B cell (primary cell): Measurements from ENCODE around the gene UNC79. TPM values are rescaled to one million over a fixed set of nuclear protein-coding genes. Genes with fewer than 3 reads are reported as not detected.

Source experiments
- ATAC-seq: fragments of 200-7000 bp; cut with Tn5 transposase; one replicate; pipeline ENCODE4 v1.10.0; 2021; ENCODE audit warnings: low read depth, mild to moderate bottlenecking, moderate number of reproducible peaks, moderate library complexity
- CTCF ChIA-PET: fragments of 350-600 bp; sonication (Branson Sonifier 250); formaldehyde crosslinking; loops from one replicate; lab custom pipeline; 2021; ENCODE audit warnings: antibody characterized with exemption, inconsistent platforms; lab: Charles Lee
- POLR2A ChIA-PET: fragments of 350-600 bp; sonication (Branson Sonifier 250); formaldehyde crosslinking; loops from one replicate; lab custom pipeline; 2021; ENCODE audit warnings: antibody characterized with exemption; lab: Charles Lee
- DNase-seq: peaks from one replicate; pipeline ENCODE4 v3.0.0; 2013
- H2AFZ ChIP-seq: 2 replicates; pipeline ENCODE4 v1.6.1; 2012; ENCODE audit warnings: mild to moderate bottlenecking, low read depth, low read length; ENCODE audit not compliant: insufficient read depth, poor library complexity, severe bottlenecking
- H3K27ac ChIP-seq, 2 donors: 1 replicate in 1 of 2; 2 replicates in 1 of 2; pipeline ENCODE4 v1.5.1; 2012 to 2013; ENCODE audit warnings: low read length in 2 of 2, mild to moderate bottlenecking in 2 of 2, moderate library complexity in 1 of 2
- H3K27me3 ChIP-seq, 4 experiments: fragments of 200-600 bp in 1 of 4; sonication (generic) in 1 of 4; replicated peaks in 1 of 4; 1 replicate in 2 of 4; 2 replicates in 2 of 4; pipeline versions ENCODE4 v1.6.1 to v1.7.0; 2013 to 2016; ENCODE audit warnings: low read length in 3 of 4, mild to moderate bottlenecking in 2 of 4, mixed read lengths in 1 of 4, moderate library complexity in 1 of 4; ENCODE audit not compliant: insufficient read depth in 4 of 4, control insufficient read depth in 3 of 4; ENCODE audit errors: control extremely low read depth in 1 of 4
- H3K36me3 ChIP-seq, 2 experiments: replicated peaks in 1 of 2; 1 replicate in 1 of 2; 2 replicates in 1 of 2; pipeline versions ENCODE4 v1.6.1 to v1.7.1; 2013; ENCODE audit warnings: low read length in 1 of 2; ENCODE audit not compliant: insufficient read depth in 2 of 2, control insufficient read depth in 1 of 2; ENCODE audit errors: control extremely low read depth in 1 of 2, extremely low read depth in 1 of 2
- H3K4me1 ChIP-seq, 2 donors: fragments of 200-600 bp in 1 of 2; sonication (generic) in 1 of 2; 1 replicate in 1 of 2; 2 replicates in 1 of 2; pipeline versions ENCODE4 v1.5.1 to v1.6.1; 2013 to 2017; ENCODE audit warnings: low read length in 2 of 2; ENCODE audit not compliant: control insufficient read depth in 2 of 2, insufficient read depth in 2 of 2
- H3K4me2 ChIP-seq: replicated peaks from 2 replicates; pipeline ENCODE3; 2012; ENCODE audit warnings: mild to moderate bottlenecking, low read depth, low read length; ENCODE audit not compliant: poor library complexity, severe bottlenecking
- H3K4me3 ChIP-seq, 5 experiments: fragments of 200-600 bp in 1 of 5; sonication (generic) in 1 of 5; 1 replicate in 3 of 5; 2 replicates in 2 of 5; pipeline versions ENCODE4 v1.5.1 to v1.7.0; 2011 to 2016; ENCODE audit warnings: low read length in 4 of 5, mild to moderate bottlenecking in 4 of 5, low read depth in 2 of 5, control low read depth in 1 of 5, moderate library complexity in 1 of 5; ENCODE audit not compliant: insufficient read depth in 1 of 5; ENCODE audit errors: control extremely low read depth in 1 of 5, extremely low read depth in 1 of 5
- H3K79me2 ChIP-seq: fragments of 200-600 bp; sonication (generic); one replicate; pipeline ENCODE4 v1.6.0; 2016; ENCODE audit warnings: low read length; ENCODE audit not compliant: control insufficient read depth, insufficient read depth
- H3K9ac ChIP-seq: fragments of 200-600 bp; sonication (generic); 2 replicates; pipeline ENCODE4 v1.6.1; 2017; ENCODE audit warnings: mild to moderate bottlenecking, low read length, moderate library complexity
- H3K9me3 ChIP-seq, 3 donors: one replicate each; pipeline versions ENCODE4 v1.6.1 to v1.7.1; 2013; ENCODE audit warnings: low read length in 2 of 3; ENCODE audit not compliant: control insufficient read depth in 2 of 3, insufficient read depth in 1 of 3; ENCODE audit errors: control extremely low read depth in 1 of 3
- H4K20me1 ChIP-seq: 2 replicates; pipeline ENCODE4 v1.6.0; 2012; ENCODE audit warnings: mild to moderate bottlenecking, low read length; ENCODE audit not compliant: insufficient read depth, control insufficient read depth, poor library complexity, severe bottlenecking
- H3K27ac Mint-ChIP-seq: one replicate; pipeline ENCODE4 v1.8.0; 2021; ENCODE audit warnings: mixed read lengths
- H3K27me3 Mint-ChIP-seq: one replicate; pipeline ENCODE4 v1.8.0; 2021; ENCODE audit warnings: mixed read lengths
- H3K4me1 Mint-ChIP-seq: one replicate; pipeline ENCODE4 v1.8.0; 2021; ENCODE audit warnings: mixed read lengths
- H3K4me3 Mint-ChIP-seq: one replicate; pipeline ENCODE4 v1.8.0; 2021; ENCODE audit warnings: mixed read lengths
- H3K9me3 Mint-ChIP-seq: one replicate; pipeline ENCODE4 v1.8.0; 2022; ENCODE audit warnings: mixed read lengths; ENCODE audit not compliant: insufficient read depth
- CTCF ChIP-seq: fragments of 200-600 bp; IDR thresholded peaks from one replicate; pipeline ENCODE4 v1.8.0; 2022; ENCODE audit warnings: antibody characterized with exemption, mild to moderate bottlenecking
- EZH2 ChIP-seq: IDR thresholded peaks from 2 replicates; pipeline ENCODE4 v1.6.1; 2012; ENCODE audit warnings: borderline replicate concordance, low read depth, mild to moderate bottlenecking, moderate library complexity, low read length; ENCODE audit not compliant: insufficient read depth, poor library complexity, severe bottlenecking
- WGBS: methylation state at CpG from one replicate; pipeline ENCODE4 v1.1.5; 2013; ENCODE audit warnings: missing lambda C conversion rate; ENCODE audit not compliant: insufficient coverage; 5-methylcytosine and 5-hydroxymethylcytosine counted together
- intact Hi-C: fragments of 100-400 bp; cut with micrococcal nuclease; formaldehyde crosslinking; loops from one replicate; pipeline ENCODE4 v1.10.0; 2022
- polyA plus RNA-seq: library from polyadenylated mRNA; depleted of rRNA; stranded (reverse); fragments of >200 nt; gene quantifications from 2 replicates; pipeline ENCODE4 v1.2.3, GENCODE V29; 2012
- total RNA-seq, 2 donors: library from RNA; stranded (reverse); fragments of 120-200 nt in 1 of 2; gene quantifications; 1 replicate in 1 of 2; 2 replicates in 1 of 2; pipeline versions ENCODE4 v1.2.3 to v1.2.4, GENCODE V29; 2013 to 2022

The UNC79 gene
- total and polyA plus RNA-seq, 2 donors (not counting 1 experiment from before 2014, with no cell fraction given): 0.04 to 0.15 TPM

GRCh38 chr14:93546642-93547041 is 115.9 kb downstream of the UNC79 start:
- no peak overlapping the region for H3K27ac Mint-ChIP-seq
- ATAC-seq (no peak), DNase-seq (no peak)
- no peaks in the 10 kb centered on the region for H4K20me1 ChIP-seq
- no peak overlapping the region for H3K27ac ChIP-seq
- H3K4me3 ChIP-seq: no peak overlapping the region
- CTCF ChIA-PET: interaction anchor here (1.0 kb wide), 1 partner anchor 9 kb away, joined by 3 read pairs; no protein-coding TSS in a partner anchor
- no peak overlapping the region for H3K9ac ChIP-seq
- H3K4me1 Mint-ChIP-seq: peaks cover 10% of the 10 kb centered on the region
- no peaks in the 10 kb centered on the region for H3K79me2 ChIP-seq
- POLR2A ChIA-PET: no interaction called here
- H3K9me3 ChIP-seq: no peaks in the 10 kb centered on the region
- peaks cover 0 to 2% (median 0%) of the 10 kb centered on the region in 4 experiments for H3K27me3 ChIP-seq
- H3K9me3 Mint-ChIP-seq: no peaks in the 10 kb centered on the region
- no peak overlapping the region for H3K4me2 ChIP-seq
- no CpG with 5 or more reads among the region's 1 CpG for WGBS
- TF ChIP-seq EZH2: no peak
- H2AFZ ChIP-seq: no peak overlapping the region
- intact Hi-C loops: no loop called here
- H3K4me3 Mint-ChIP-seq: no peak overlapping the region
- no peaks in the 10 kb centered on the region for H3K36me3 ChIP-seq
- H3K27me3 Mint-ChIP-seq: peaks cover 7% of the 10 kb centered on the region
- H3K4me1 ChIP-seq: peaks cover 0 to 3% of the 10 kb centered on the region in 2 donors

- ChIA-PET POLR2A (no interaction called here), CTCF (interaction anchor here (1.1 kb wide), 1 partner anchor 14 kb away, joined by 3 read pairs; no protein-coding TSS in a partner anchor)
- H3K9ac ChIP-seq: no peak overlapping the region
- intact Hi-C loops: no loop called here
- Mint-ChIP-seq H3K27ac (peak overlapping the region; percentile 11), H3K27me3 (peaks cover 14% of the 10 kb centered on the region), H3K4me3 (no peak overlapping the region), H3K9me3 (no peaks in the 10 kb centered on the region), H3K4me1 (peaks cover 10% of the 10 kb centered on the region)
- no peaks in the 10 kb centered on the region for H3K79me2 ChIP-seq
- DNase-seq (no peak), ATAC-seq (no peak)
- no peak overlapping the region for H3K27ac ChIP-seq
- H3K27me3 ChIP-seq: peaks cover 0 to 5% (median 0%) of the 10 kb centered on the region in 4 experiments
- H3K4me3 ChIP-seq: no peak overlapping the region
- H3K36me3 ChIP-seq: no peaks in the 10 kb centered on the region
- no peaks in the 10 kb centered on the region for H3K9me3 ChIP-seq
- H3K4me2 ChIP-seq: no peak overlapping the region
- TF ChIP-seq EZH2 (no peak), CTCF (no peak)
- 13% methylated on average over 1 of the region's 3 CpGs for WGBS
- no peaks in the 10 kb centered on the region for H4K20me1 ChIP-seq
- H3K4me1 ChIP-seq: peaks cover 0 to 3% of the 10 kb centered on the region in 2 donors
- no peak overlapping the region for H2AFZ ChIP-seq
Observed at GRCh38 chr14:93548102-93548843, 117.5 kb downstream of the UNC79 start.
